Activated CD4-positive, alpha-beta T cell treated with anti-CD3 and anti-CD28 coated beads for 36 hours (primary cell): ENCODE measurements around the gene LINC01488. TPM values are rescaled to one million over a fixed set of nuclear protein-coding genes. Genes with fewer than 3 reads are reported as not detected.

Experiments used
- ATAC-seq: fragments of 200-7000 bp; cut with Tn5 transposase; one replicate; pipeline ENCODE4 v1.10.0; 2021; ENCODE audit warnings: mild to moderate bottlenecking, moderate library complexity
- CTCF ChIA-PET: fragments of 350-600 bp; sonication (Branson Sonifier 250); formaldehyde crosslinking; loops from one replicate; lab custom pipeline; 2021; ENCODE audit warnings: antibody characterized with exemption; lab: Charles Lee
- POLR2A ChIA-PET: fragments of 350-600 bp; sonication (Branson Sonifier 250); formaldehyde crosslinking; loops from one replicate; lab custom pipeline; 2021; ENCODE audit warnings: antibody characterized with exemption, inconsistent platforms; lab: Charles Lee
- DNase-seq: peaks from one replicate; pipeline ENCODE4 v3.0.0-alpha.2; 2020
- H3K27ac Mint-ChIP-seq: one replicate; pipeline ENCODE4 v1.8.0; 2021; ENCODE audit warnings: mixed read lengths
- H3K27me3 Mint-ChIP-seq: one replicate; pipeline ENCODE4 v1.8.0; 2021; ENCODE audit warnings: mixed read lengths
- H3K36me3 Mint-ChIP-seq: one replicate; pipeline ENCODE4 v1.8.0; 2021; ENCODE audit warnings: low read depth, mixed read lengths
- H3K4me1 Mint-ChIP-seq: one replicate; pipeline ENCODE4 v1.8.0; 2021; ENCODE audit warnings: mixed read lengths
- H3K4me3 Mint-ChIP-seq: one replicate; pipeline ENCODE4 v1.8.0; 2021; ENCODE audit warnings: mild to moderate bottlenecking, moderate library complexity, mixed read lengths
- H3K9me3 Mint-ChIP-seq: one replicate; pipeline ENCODE4 v1.8.0; 2021; ENCODE audit warnings: low read depth, mixed read lengths
- intact Hi-C, 2 experiments: fragments of 100-400 bp; cut with DNase I in 1 of 2; cut with micrococcal nuclease in 1 of 2; formaldehyde crosslinking; loops; one replicate each; pipeline versions ENCODE4 v1.14.2 to v1.15.1; 2022 to 2024; cut with DNase I, micrococcal nuclease
- total RNA-seq, 2 experiments: library from RNA; stranded (reverse); gene quantifications; one replicate each; pipeline ENCODE4 v1.2.3, GENCODE V29; 2021

The LINC01488 gene
- total RNA-seq, 2 experiments from 2014 or later, result not detected

DNA sequence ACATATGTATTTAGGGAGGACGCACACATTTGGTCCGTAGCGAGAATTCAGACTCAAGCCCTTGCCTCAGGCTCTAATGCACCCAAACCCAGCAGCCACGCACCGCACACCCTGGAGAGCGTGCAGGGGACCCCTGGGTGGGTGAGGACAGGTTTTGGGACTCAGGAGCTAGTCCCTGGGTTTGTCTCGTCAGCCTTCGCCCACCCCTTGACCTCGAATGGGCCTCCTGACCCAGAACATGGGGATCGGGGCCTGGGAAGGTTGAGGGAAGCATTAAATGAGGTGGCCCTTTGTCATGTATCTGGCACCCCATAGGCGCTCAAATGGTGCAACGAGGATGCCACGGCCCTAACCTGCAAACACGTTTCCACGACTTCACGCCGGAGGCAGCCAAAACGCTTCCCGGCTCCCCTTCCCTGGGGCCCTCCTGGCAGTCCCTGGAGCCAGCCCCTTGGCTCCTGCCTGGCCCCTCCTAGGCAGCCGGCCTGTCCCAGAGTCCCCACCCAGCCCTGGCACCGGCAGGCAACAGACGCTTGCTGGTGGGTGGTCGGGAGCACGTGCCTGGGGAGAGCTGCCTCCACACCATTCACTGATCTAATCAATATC is 5.5 kb upstream of the LINC01488 start:
- POLR2A ChIA-PET, result no interaction called here

DNA sequence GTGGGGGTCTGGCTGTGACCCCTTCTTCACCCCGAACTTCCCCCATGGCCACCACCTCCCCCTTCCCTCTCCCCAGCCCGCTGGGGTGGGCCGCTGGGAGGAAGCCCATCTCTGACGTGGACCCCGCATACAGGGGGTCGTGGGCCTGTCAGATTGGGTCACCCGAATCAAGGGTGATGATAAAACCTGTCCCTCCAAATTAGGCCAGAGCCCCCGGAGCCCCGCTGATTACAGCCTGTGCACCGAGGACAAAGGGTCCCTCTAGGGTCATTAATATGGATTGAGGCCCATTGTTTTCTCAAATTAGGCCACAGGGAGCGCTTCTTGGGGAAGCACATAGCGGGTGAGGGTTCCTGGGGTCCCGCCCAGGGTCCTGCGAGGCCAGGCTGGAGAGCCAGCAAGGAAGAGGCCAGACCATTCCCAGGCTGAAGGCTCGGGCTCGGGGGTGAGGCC is 4.9 kb upstream of the LINC01488 start:
- CTCF ChIA-PET, result no interaction called here
- POLR2A ChIA-PET, result interaction anchor here (0.5 kb wide), 1 partner anchor 452 kb away, joined by 5 read pairs; no protein-coding TSS in a partner anchor
- H3K36me3 Mint-ChIP-seq, result no peaks in the 10 kb centered on the region
- peaks cover 3% of the 10 kb centered on the region for H3K9me3 Mint-ChIP-seq
- no peak overlapping the region for H3K4me3 Mint-ChIP-seq
- H3K27ac Mint-ChIP-seq, result no peak overlapping the region
- intact Hi-C loops, result no loop called here
- no peaks in the 10 kb centered on the region for H3K4me1 Mint-ChIP-seq
- peaks cover 3% of the 10 kb centered on the region for H3K27me3 Mint-ChIP-seq
- DNase-seq (no peak), ATAC-seq (no peak)

More for the DNA sequence above, 5.5 kb upstream of the LINC01488 start:
- Mint-ChIP-seq H3K4me3 (no peak overlapping the region), H3K27ac (no peak overlapping the region), H3K9me3 (peaks cover 3% of the 10 kb centered on the region), H3K4me1 (no peaks in the 10 kb centered on the region), H3K27me3 (peaks cover 3% of the 10 kb centered on the region), H3K36me3 (no peaks in the 10 kb centered on the region)
- CTCF ChIA-PET, result no interaction called here
- DNase-seq, result no peak
- intact Hi-C loops, result no loop called here
- ATAC-seq, result no peak

DNA sequence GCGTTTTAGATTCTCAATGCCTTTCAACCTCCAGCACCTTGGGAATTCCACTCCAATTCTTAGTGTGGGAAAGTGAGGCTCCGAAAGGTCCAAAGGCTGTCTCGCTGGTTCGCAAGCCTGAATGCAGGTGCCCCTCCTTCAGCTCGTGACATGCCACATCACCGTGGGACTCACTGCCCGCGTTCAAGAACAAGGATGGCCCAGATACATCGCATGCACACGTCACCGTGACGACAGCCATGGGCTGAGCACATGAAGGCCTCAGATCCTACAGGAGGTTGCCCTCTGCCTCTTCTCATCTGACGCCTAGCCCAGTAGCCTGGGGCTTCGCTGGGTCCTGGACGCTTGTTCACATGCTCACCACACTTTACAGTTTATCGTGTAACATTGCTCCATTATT is 4.4 kb upstream of the LINC01488 start:
- no peak for ATAC-seq
- ChIA-PET POLR2A (interaction anchor here (0.5 kb wide), 1 partner anchor 451 kb away, joined by 5 read pairs; no protein-coding TSS in a partner anchor), CTCF (no interaction called here)
- Mint-ChIP-seq H3K27ac (no peak overlapping the region), H3K4me3 (no peak overlapping the region), H3K4me1 (no peaks in the 10 kb centered on the region), H3K36me3 (no peaks in the 10 kb centered on the region), H3K27me3 (no peaks in the 10 kb centered on the region), H3K9me3 (peaks cover 3% of the 10 kb centered on the region)
- DNase-seq, result no peak
- intact Hi-C loops, result no loop called here

DNA sequence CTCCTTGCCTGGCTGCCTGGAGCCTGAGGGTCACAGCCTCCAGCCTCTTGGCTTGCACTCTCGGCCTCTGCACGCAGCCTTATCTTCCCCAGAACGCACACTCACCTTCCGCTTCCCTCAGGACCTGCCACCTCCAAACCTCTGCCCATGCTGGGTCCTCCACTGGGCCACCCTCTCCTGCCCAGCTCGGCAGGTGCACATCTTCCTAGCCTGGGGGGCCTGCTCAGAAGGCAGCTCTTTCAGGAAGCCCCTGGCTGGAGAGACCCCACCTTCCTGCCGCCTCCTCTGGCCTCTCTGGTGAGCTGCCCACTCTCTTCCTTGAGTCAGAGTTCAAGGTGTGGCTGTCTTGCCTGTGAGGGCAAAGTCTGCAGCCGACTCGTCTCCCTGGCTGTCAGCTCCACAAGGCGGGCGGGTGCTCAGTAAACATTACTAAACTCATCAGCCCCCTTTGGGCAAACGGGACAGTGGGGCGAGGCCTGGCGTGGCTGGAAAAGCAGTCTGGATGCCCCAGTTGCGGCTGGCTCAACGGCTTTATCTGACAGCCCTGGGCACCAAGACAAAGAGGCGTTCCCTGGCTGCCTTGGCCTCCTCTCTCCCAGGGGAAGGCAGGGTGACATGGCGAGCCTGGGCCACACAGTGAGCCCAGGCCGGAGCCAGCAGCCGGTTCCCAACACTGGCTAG is 1.7 kb upstream of the LINC01488 start:
- intact Hi-C loops, result no loop called here
- CTCF ChIA-PET, result no interaction called here
- no peak overlapping the region for H3K4me3 Mint-ChIP-seq
- no peaks in the 10 kb centered on the region for H3K36me3 Mint-ChIP-seq
- H3K9me3 Mint-ChIP-seq, result no peaks in the 10 kb centered on the region
- H3K27me3 Mint-ChIP-seq, result no peaks in the 10 kb centered on the region
- ATAC-seq (no peak), DNase-seq (no peak)
- H3K4me1 Mint-ChIP-seq, result no peaks in the 10 kb centered on the region
- no peak overlapping the region for H3K27ac Mint-ChIP-seq
- POLR2A ChIA-PET, result no interaction called here

DNA sequence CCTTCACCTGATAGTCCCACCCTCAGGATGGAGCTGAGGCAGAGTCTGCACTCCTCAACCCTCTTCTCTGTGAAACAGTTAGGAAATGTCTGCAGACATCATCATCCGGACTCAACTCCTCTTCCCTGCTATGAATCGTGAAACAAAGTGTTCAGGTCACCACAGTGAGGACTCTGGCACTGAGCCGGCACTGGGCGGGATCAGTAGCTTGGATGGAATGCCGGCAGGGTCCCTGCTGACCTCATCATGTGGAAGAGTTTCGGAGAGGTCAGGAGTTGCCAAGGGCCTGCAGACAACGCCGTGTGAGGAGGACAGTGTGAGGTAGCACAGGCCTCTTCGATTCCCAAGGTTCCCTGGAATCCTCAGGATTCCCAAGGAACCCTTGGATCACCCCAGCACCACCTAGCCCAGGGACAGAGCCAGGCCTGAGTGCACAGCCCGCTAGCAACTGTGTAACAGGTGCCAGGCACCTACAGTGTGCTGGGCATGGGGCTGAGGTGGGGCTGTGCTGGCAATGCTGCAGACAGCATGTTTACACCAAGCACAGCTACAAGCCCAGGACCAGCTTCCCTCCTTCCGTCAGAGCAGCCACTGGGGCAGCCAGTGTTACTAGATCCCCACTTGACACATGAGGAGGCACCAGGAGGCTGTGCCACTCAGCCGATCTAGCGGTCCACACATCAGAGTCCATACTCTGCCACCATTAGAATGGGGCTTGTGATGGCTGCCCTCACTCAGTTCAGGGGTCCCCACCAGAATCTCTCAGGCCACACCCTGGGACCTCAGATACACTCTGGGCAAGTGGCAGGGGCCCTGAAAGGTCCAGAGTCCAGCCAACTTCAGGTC is 693 bp upstream of the LINC01488 start:
- DNase-seq (no peak), ATAC-seq (no peak)
- H3K27ac Mint-ChIP-seq, result no peak overlapping the region
- H3K4me3 Mint-ChIP-seq, result no peak overlapping the region
- intact Hi-C loops, result no loop called here
- H3K27me3 Mint-ChIP-seq, result no peaks in the 10 kb centered on the region
- no peaks in the 10 kb centered on the region for H3K36me3 Mint-ChIP-seq
- no peaks in the 10 kb centered on the region for H3K4me1 Mint-ChIP-seq
- POLR2A ChIA-PET, result no interaction called here
- CTCF ChIA-PET, result no interaction called here
- H3K9me3 Mint-ChIP-seq, result no peaks in the 10 kb centered on the region

DNA sequence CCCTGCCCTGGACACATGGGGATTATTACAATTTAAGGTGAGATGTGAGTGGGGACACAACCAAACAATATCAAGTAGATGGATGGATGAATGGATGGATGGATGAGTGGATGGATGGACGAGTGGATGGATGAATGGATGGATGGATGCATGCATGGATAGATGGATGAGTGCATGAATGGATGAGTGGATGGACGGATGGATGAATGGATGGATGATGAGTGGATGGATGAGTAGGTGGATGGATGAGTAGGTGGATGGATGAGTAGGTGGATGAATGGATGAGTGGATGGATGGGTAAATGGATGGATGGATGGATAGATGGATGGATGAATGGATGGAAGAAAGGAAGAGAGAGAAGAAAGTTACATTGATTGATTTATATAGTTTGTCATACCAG is 859 bp downstream of the LINC01488 start:
- Mint-ChIP-seq H3K27me3 (no peaks in the 10 kb centered on the region), H3K27ac (no peak overlapping the region), H3K4me1 (no peaks in the 10 kb centered on the region), H3K4me3 (no peak overlapping the region), H3K36me3 (no peaks in the 10 kb centered on the region), H3K9me3 (no peaks in the 10 kb centered on the region)
- no peak for ATAC-seq
- no peak for DNase-seq
- ChIA-PET POLR2A (no interaction called here), CTCF (no interaction called here)
- intact Hi-C loops, result no loop called here

DNA sequence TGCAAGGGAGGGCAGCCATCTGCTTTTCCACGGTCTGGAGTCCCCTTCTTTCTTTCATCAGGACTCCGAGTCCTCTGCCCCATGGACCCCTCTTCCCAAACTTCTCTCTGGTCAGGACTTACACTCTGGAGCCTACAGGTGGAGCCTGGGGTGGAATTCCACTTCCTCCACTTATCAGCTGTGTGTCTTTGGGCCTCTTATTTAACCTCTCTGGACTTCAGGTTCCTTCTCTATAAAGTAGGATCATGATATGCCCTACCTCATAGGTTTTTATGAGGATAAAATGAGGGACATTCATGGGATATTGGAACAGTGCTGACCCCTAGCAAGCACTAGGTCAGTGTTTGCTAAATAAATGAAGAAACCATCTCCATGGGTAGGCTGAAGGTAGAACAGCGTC is 1.7 kb downstream of the LINC01488 start:
- Mint-ChIP-seq H3K4me1 (no peaks in the 10 kb centered on the region), H3K36me3 (no peaks in the 10 kb centered on the region), H3K27ac (no peak overlapping the region), H3K4me3 (no peak overlapping the region), H3K27me3 (no peaks in the 10 kb centered on the region), H3K9me3 (no peaks in the 10 kb centered on the region)
- intact Hi-C loops, result no loop called here
- DNase-seq, result no peak
- ATAC-seq, result no peak
- POLR2A ChIA-PET, result no interaction called here
- CTCF ChIA-PET, result no interaction called here

DNA sequence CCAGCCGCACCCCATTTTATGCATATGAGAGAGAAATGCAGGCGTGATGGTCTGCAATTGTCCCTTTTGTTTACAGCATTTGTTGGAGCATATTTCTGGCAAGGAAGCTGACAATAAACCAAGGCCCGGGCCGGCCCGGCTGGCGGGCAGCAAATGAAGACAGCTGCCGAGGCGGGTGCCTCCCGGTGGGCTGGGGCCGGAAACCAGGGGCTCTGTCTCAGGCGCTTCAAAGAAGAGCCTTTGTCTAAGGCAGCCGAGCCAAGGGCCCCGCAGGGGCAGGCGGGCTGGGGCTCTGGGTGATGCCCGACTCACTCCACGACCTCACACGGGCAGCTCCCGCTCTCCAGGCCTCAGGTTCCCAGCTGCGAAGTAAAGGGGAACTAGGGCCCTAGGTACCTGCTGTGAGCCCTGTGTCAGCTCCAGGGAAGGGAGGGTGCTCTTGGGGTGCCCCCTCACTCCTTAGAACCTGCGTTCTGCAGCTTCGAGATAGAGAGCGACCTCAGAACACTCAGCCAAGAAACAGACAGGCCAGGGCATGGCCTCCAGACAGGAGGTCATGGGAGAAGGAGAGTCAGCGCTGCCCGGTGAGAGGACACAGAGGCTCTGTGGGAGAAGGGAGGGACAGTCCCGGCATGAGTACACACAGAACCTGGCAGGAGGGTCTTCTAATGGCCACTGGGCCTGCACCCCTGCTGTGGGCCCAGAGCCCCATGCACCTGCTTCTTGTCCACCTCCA is 2.4 kb downstream of the LINC01488 start:
- ChIA-PET CTCF (no interaction called here), POLR2A (no interaction called here)
- no peaks in the 10 kb centered on the region for H3K27me3 Mint-ChIP-seq
- intact Hi-C loops, result no loop called here
- no peaks in the 10 kb centered on the region for H3K36me3 Mint-ChIP-seq
- ATAC-seq (no peak), DNase-seq (no peak)
- no peak overlapping the region for H3K27ac Mint-ChIP-seq
- H3K9me3 Mint-ChIP-seq, result no peaks in the 10 kb centered on the region
- no peak overlapping the region for H3K4me3 Mint-ChIP-seq
- no peaks in the 10 kb centered on the region for H3K4me1 Mint-ChIP-seq

DNA sequence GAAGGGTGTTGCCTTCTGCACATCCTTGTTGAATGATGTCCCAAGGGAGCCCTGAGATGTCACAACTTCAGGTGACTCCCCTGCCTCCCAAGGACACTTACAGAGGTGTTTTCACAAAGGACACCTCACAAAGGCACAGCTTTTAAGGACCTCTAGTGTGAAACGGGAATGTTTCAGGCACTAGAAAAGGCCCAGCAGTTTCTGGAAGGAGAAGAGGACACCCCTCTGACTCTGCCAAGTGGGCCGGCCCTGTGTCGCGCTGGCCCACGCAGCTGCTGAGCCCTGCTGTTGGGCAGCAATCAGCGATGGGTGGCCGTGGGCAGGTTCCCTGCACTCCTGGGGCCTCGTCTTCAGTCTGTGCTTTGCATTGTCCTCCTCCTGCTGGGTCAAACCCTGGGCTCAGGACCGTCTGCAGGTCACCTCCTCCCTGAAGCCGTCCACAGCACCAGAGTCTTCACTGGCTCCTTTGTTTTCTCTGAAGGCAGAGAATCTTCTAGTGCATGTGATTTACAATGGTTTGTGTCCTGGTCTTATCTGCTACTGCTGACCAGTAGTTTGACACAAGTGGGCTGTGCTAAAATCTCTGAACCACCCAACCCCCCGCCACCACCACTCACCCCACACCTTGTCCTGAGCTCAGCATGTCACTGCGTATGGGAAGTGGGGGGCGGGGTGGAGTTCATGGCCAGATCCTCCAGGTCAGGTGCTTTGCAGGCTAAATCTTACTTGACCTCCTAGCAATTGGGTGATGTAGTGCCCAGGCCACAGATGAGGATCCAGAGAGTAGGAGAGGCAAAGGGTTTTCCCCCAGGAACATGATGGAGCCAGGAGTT is 3.2 kb downstream of the LINC01488 start:
- CTCF ChIA-PET, result no interaction called here
- no peak overlapping the region for H3K27ac Mint-ChIP-seq
- no peaks in the 10 kb centered on the region for H3K36me3 Mint-ChIP-seq

DNA sequence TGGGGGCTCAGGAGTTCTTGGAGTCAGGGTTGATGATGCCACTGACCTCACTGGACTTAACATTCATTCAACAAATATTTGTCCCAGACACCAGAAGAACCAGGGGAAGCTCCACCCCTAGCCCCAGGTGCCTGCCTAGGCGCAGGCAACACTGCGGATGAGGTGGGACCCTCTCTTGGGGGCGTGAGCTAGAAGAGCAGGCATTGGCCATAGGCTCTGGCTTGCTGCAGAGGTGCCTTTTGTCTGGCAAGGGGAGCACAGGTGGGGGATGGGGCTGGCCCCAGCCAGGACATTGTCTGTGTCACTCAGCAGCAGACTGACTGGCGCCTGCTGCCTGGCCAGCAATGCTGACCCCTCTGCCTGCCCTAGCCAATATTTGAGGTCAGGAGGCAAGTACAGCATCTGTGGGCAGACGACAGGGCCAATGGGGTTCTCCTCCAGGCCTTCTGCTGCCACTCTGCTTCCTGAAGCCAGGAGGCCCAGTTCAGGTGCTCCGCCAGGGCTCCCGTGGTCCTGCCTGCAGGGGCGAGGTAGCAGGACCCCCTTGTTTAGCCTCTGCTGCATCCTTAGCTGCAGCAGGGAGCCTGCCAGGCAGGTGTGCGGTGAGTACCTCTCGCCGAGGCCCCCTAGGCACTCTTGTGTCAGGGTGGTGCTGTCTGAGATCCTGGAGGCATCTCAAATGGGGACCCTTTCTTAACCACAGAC is 4.0 kb downstream of the LINC01488 start:
- Mint-ChIP-seq H3K9me3 (no peaks in the 10 kb centered on the region), H3K27me3 (no peaks in the 10 kb centered on the region), H3K4me3 (no peak overlapping the region), H3K4me1 (no peaks in the 10 kb centered on the region), H3K36me3 (no peaks in the 10 kb centered on the region), H3K27ac (no peak overlapping the region)
- DNase-seq (no peak), ATAC-seq (no peak)
- intact Hi-C loops, result no loop called here
- CTCF ChIA-PET, result no interaction called here
- POLR2A ChIA-PET, result no interaction called here

More for the DNA sequence above, 3.2 kb downstream of the LINC01488 start:
- Mint-ChIP-seq H3K4me3 (no peak overlapping the region), H3K27me3 (no peaks in the 10 kb centered on the region), H3K9me3 (no peaks in the 10 kb centered on the region), H3K4me1 (no peaks in the 10 kb centered on the region)
- intact Hi-C loops, result no loop called here
- DNase-seq (no peak), ATAC-seq (no peak)
- POLR2A ChIA-PET, result no interaction called here
